ENCODE data around the gene TTC38.

GRCh38 chr22:46300491-46300890, 32.7 kb downstream of the TTC38 start:
- TF ChIP-seq ZC3H11A (IDR thresholded peaks at IDR 0.05): no peak
- no peak for TF ChIP-seq FOSB (CRISPR knock-in tag; IDR thresholded peaks at IDR 0.05)
- TF ChIP-seq HDAC2 (IDR thresholded peaks at IDR 0.05): no peak
- TF ChIP-seq NR3C1 (IDR thresholded peaks at IDR 0.05): no peak
- no peak for TF ChIP-seq EHF (CRISPR knock-in tag; IDR thresholded peaks at IDR 0.05)
- TF ChIP-seq NPAS2 (CRISPR knock-in tag; IDR thresholded peaks at IDR 0.05; ENCODE audit: borderline replicate concordance): no peak
- TF ChIP-seq SREBF2 (IDR thresholded peaks at IDR 0.05): no peak
- TF ChIP-seq EP300 (IDR thresholded peaks at IDR 0.05): no peak
- TF ChIP-seq CTCF (IDR thresholded peaks at IDR 0.05): no peak
